GM21515 (cell line): ENCODE data around the gene PPAN.
A peak's percentile ranks its signal among the peaks of the same experiment; 100 is the strongest.

Experiments
- ATAC-seq: cut with Tn5 transposase; IDR thresholded peaks from one replicate; pipeline ENCODE4 v1.9.1; 2021; ENCODE audit not compliant: unreplicated experiment

PPAN gene

GRCh38 chr19:10091895-10092641 lies 14.1 kb upstream of the PPAN start:
- no peak for ATAC-seq

- no peak for ATAC-seq
Measured at GRCh38 chr19:10092648-10093294, 13.4 kb upstream of the PPAN start.

DNA sequence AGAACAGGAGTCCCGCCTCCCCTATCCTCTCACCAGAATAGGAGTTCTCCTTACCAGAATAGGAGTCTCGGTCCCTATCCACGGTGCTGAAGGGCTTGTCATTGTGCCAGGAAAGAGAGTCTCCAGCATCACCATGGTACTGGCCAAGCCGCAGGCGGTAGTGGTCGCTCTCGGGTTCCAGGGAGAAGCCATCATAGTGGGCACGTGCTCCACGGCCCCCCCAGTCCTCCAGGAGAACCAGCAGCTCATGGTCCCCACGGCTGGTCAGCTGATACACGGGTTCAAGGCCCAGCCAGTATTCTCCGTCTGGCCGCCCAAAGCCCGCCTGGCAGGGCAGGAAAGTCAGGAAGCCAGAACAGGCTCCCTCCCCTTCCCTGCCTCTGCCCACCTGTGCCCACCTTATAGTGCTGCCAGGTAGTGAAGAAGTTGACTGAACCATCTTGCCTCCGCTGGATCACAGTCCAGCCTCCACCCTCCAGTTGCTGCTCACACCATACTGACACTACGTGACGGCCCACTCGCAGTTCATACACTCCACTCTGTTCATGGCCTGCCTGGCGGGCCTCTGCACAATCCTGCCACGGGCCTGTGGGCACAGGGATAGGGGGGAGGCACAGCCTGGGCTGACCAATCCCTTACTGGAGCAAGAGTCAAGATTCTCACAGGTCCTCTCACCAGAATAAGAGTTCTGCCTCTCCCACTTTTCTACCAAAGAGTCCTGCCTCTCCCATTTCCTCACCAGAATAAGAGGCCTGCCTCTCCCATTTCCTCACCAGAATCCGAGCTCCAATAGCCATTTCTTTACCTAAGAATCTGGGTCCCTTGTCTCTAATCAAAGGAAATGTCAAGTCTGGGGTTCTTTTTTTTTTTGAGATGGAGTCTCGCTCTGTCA lies 12.6 kb upstream of the PPAN start:
- ATAC-seq = no peak

DNA sequence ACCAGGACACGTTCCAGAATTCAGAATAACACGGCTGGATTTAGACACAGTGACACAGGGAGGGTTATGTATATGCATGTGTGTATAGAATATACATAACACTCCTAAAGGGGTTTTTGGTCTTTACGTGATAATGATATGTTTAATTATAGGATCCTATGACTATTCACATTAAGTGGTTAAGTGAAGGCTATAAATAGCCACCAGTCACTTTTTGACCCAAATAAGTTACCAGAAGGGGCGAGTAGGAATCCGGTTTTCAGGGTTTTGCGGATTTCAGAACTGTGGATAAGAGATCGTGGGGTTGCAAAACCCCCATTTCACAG lies 10.6 kb upstream of the PPAN start:
- ATAC-seq = no peak

DNA sequence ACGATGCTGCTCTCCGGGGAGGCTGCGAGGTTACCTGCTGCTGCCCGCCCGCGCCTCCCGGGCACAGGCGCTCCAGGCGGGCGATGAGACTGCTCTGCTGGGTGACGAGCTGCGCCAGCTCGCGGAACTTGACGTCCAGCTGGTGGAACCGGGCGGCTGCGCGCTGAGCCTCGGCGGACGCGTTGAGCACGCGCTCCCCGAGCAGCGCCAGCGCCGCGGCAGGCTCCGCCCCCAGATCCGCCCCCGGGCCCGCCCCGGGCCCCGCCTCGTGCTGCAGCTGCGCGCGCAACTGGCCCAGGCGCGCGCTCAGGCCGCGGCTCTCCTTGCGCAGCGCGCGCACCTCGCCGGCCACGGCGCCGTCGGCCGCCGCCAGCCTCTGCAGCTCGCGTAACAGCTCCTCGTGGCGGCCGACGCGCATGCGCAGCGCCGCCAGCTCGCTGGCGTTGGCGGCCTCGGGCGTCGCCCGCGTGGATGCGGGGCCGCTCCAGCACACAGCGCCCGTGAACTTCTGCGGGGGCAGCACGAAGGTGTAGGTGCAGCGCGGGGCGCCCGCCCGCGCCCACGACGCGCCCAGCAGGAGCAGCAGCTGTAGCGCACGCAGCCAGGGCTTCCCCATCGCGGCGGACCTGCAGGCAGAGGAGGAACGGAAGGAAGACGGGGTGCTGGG lies 10.1 kb upstream of the PPAN start:
- peak; percentile 67 for ATAC-seq

DNA sequence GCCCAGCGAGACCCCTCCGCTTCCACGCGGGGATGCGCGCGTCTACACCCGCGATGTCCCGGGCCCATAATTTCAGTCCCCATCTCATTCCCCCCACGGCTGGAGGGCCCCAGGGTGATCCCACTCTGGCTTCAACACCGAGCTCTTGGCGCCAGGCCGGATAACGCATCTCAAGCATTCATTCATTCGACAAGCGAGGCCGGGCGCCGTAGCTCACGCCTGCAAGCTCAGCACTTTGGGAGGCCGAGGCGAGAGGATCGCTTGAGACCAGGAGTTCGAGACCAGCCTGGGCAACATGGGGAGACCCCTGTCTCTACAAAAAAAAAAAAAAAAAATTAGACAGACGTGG lies 9.6 kb upstream of the PPAN start:
- ATAC-seq = no peak

GRCh38 chr19:10100163-10100785 lies 5.9 kb upstream of the PPAN start:
- no peak for ATAC-seq

DNA sequence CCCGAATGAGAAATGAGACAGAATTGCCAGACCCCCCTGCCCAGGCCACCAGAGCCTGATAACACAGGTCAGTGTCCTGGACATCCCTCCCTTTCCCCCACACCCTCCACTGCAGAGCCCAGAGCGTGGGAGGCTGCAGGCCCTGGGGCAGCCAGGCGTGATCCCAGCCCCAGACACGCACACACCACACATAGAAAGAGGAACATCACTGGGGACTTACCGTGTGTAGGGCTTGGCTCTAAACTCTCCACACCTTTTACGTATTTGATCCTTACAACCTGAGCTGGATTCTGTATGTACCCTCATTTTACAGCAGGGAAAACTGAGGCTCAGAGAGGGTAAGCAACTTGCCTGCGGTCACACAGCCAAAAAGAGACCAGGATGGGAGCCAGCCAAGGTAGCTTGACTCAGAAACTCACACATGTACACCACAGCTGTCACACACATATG lies 3.4 kb upstream of the PPAN start:
- ATAC-seq = peak; percentile 27

DNA sequence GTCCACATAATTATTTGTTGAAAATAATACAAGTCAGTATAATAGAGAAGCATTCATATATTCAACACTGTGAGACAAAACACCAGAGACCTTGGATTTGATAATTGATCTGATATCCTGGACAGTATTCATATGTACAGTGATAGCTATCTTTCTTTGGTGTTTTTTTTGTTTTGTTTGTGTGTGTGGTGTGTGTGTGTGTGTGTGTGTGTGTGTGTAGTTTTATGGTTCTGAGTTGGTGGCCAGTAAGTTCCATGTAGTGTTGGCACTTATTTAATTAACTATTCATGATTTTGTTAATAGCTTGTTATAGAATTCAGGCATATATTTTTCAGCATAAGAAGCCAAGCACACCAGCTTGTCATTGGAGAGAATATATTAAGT lies 2.0 kb upstream of the PPAN start:
- ATAC-seq = no peak

GRCh38 chr19:10104665-10105508 lies 1.3 kb upstream of the PPAN start:
- ATAC-seq = peak; percentile 40

DNA sequence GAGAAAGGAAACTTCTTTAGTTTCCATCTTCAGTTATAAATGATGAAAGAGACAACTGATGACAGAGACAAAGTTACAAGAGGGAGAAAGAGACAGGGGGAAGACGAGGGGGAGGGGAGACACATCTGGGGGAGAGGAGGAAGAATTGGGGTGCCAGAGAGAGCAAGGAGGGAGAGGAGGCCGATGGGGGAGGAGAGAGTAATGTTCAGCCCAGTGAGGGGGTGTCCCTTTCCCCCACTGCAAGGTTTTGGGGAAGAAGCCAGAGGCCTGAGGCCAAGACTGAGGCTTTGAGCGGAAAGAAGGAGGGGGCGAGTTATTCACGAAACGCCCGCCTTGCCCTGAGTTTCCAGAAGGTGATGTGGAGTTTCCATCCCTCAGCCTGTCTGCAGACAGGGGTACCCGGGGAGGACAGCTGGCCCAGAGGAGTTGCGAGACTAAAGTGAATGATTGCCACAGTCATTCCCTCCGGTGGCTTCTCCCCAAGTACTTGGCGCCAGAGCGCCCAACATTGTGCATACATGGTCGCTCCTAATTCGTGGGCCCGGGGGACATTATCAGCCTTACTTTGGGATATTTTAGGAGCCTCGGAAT lies 558 bp upstream of the PPAN start:
- peak; percentile 7 for ATAC-seq

DNA sequence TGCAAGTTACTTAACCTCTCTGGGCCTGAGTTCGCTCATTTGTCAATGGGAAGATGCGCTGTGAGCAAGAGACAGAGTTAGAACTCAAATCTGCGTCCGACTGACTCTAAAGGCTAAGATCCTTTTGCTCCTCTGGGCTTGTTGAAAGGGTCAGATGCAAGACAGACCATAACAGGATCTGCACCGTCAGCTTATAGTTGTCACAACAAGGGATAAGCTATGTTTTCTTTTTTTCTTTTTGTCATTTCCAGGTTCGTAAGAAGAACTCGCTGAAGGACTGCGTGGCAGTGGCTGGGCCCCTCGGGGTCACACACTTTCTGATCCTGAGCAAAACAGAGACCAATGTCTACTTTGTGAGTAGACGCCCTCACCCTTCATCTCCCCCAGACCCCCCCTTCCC lies 1.1 kb downstream of the PPAN start:
- no peak for ATAC-seq

GRCh38 chr19:10107817-10108367 lies 1.7 kb downstream of the PPAN start:
- no peak for ATAC-seq

DNA sequence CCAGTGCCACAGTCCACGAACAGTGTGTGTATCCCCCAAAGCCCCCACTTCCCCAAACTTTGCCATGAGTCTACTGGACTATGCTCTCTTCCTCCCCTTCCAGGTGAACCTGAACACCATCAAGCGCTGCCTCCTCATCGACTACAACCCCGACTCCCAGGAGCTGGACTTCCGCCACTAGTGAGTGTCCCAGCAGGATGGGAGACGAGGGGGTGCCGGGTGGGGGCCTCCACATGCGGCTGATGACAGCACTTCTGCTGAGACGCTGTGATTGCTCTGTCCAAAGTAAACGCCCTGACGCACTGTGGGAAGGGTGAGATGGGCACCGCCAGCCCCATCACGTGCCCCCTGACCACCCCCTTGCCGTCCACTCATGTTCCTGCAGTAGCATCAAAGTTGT lies 3.4 kb downstream of the PPAN start:
- ATAC-seq = no peak

- no peak for ATAC-seq
Measured at GRCh38 chr19:10110076-10110971, 4.2 kb downstream of the PPAN start.

DNA sequence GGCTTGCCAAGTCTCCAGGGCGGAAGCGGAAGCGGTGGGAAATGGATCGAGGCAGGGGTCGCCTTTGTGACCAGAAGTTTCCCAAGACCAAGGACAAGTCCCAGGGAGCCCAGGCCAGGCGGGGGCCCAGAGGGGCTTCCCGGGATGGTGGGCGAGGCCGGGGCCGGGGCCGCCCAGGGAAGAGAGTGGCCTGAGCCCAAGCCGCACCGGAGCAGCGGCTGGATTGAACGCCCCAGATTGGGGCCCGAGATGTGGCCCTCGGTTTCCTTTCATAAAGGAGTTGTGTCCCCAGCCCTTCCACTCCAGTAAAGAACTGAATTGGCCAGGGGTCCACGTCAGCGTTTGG lies 4.8 kb downstream of the PPAN start:
- no peak for ATAC-seq

DNA sequence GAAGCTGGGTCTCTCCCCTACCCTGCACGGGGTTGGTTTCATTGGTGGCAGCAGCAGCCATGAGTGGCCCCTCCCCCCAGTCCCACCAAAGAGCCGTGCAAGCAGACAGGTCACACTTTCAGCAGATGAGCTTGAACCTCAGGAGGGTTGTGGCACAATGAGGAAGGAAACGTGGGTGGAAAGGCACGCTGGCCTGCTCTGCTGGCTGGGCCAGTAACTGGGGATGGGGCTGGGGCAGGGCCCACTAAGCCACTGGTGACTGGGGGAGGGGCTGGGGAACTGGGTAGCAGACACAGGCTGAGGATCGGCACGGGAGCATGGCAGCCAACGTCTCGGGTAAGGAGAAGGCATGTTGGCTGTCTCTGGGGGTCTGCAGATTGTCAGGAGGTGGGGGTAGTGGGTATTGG lies 5.2 kb downstream of the PPAN start, which contains the start of gene P2RY11:
TSS of gene P2RY11 (plus strand) at position 289 of the 407 bp plus-strand sequence. CDS start at position 318, 29 bp downstream.
- no peak for ATAC-seq

- ATAC-seq = no peak
Measured at GRCh38 chr19:10112037-10112761, 6.0 kb downstream of the PPAN start.
